Suprapubic skin (tissue), 4 donors: ENCODE measurements around the gene SOX6.

Experiments used
- CTCF ChIP-seq, 2 donors: fragments of 200-600 bp in 1 of 2; fragments of 450-650 bp in 1 of 2; sonication (generic) in 1 of 2; IDR thresholded peaks; one replicate each; pipeline ENCODE4 v1.5.1; 2016 to 2019; ENCODE audit warnings: antibody characterized with exemption in 2 of 2, mild to moderate bottlenecking in 1 of 2, moderate library complexity in 1 of 2
- EP300 ChIP-seq: sonication (generic); formaldehyde crosslinking; IDR thresholded peaks from one replicate; pipeline ENCODE4 v1.6.1; 2017; ENCODE audit warnings: antibody characterized with exemption
- POLR2AphosphoS5 ChIP-seq, 3 donors: sonication (generic); formaldehyde crosslinking; IDR thresholded peaks; one replicate each; pipeline ENCODE4 v1.6.1; 2017; ENCODE audit warnings: antibody characterized with exemption in 3 of 3

- TF ChIP-seq CTCF (IDR thresholded peaks at IDR 0.05) (no peak), POLR2AphosphoS5 (IDR thresholded peaks at IDR 0.05) (no peak), EP300 (no peak)
These were observed 113.5 kb downstream of the SOX6 start for GRCh38 chr11:16242806-16243205.
